B cell (primary cell): ENCODE measurements around the gene CDH16. TPM values are rescaled to one million over a fixed set of nuclear protein-coding genes. Genes with fewer than 3 reads are reported as not detected.

Source experiments
- ATAC-seq: fragments of 200-7000 bp; cut with Tn5 transposase; one replicate; pipeline ENCODE4 v1.10.0; 2021; ENCODE audit warnings: low read depth, mild to moderate bottlenecking, moderate number of reproducible peaks, moderate library complexity
- CTCF ChIA-PET: fragments of 350-600 bp; sonication (Branson Sonifier 250); formaldehyde crosslinking; loops from one replicate; lab custom pipeline; 2021; ENCODE audit warnings: antibody characterized with exemption, inconsistent platforms; lab: Charles Lee
- POLR2A ChIA-PET: fragments of 350-600 bp; sonication (Branson Sonifier 250); formaldehyde crosslinking; loops from one replicate; lab custom pipeline; 2021; ENCODE audit warnings: antibody characterized with exemption; lab: Charles Lee
- DNase-seq: peaks from one replicate; pipeline ENCODE4 v3.0.0; 2013
- H2AFZ ChIP-seq: 2 replicates; pipeline ENCODE4 v1.6.1; 2012; ENCODE audit warnings: mild to moderate bottlenecking, low read depth, low read length; ENCODE audit not compliant: insufficient read depth, poor library complexity, severe bottlenecking
- H3K27ac ChIP-seq, 2 donors: 1 replicate in 1 of 2; 2 replicates in 1 of 2; pipeline ENCODE4 v1.5.1; 2012 to 2013; ENCODE audit warnings: low read length in 2 of 2, mild to moderate bottlenecking in 2 of 2, moderate library complexity in 1 of 2
- H3K27me3 ChIP-seq, 4 experiments: fragments of 200-600 bp in 1 of 4; sonication (generic) in 1 of 4; replicated peaks in 1 of 4; 1 replicate in 2 of 4; 2 replicates in 2 of 4; pipeline versions ENCODE4 v1.6.1 to v1.7.0; 2013 to 2016; ENCODE audit warnings: low read length in 3 of 4, mild to moderate bottlenecking in 2 of 4, mixed read lengths in 1 of 4, moderate library complexity in 1 of 4; ENCODE audit not compliant: insufficient read depth in 4 of 4, control insufficient read depth in 3 of 4; ENCODE audit errors: control extremely low read depth in 1 of 4
- H3K36me3 ChIP-seq, 2 experiments: replicated peaks in 1 of 2; 1 replicate in 1 of 2; 2 replicates in 1 of 2; pipeline versions ENCODE4 v1.6.1 to v1.7.1; 2013; ENCODE audit warnings: low read length in 1 of 2; ENCODE audit not compliant: insufficient read depth in 2 of 2, control insufficient read depth in 1 of 2; ENCODE audit errors: control extremely low read depth in 1 of 2, extremely low read depth in 1 of 2
- H3K4me1 ChIP-seq, 2 donors: fragments of 200-600 bp in 1 of 2; sonication (generic) in 1 of 2; 1 replicate in 1 of 2; 2 replicates in 1 of 2; pipeline versions ENCODE4 v1.5.1 to v1.6.1; 2013 to 2017; ENCODE audit warnings: low read length in 2 of 2; ENCODE audit not compliant: control insufficient read depth in 2 of 2, insufficient read depth in 2 of 2
- H3K4me2 ChIP-seq: replicated peaks from 2 replicates; pipeline ENCODE3; 2012; ENCODE audit warnings: mild to moderate bottlenecking, low read depth, low read length; ENCODE audit not compliant: poor library complexity, severe bottlenecking
- H3K4me3 ChIP-seq, 5 experiments: fragments of 200-600 bp in 1 of 5; sonication (generic) in 1 of 5; 1 replicate in 3 of 5; 2 replicates in 2 of 5; pipeline versions ENCODE4 v1.5.1 to v1.7.0; 2011 to 2016; ENCODE audit warnings: low read length in 4 of 5, mild to moderate bottlenecking in 4 of 5, low read depth in 2 of 5, control low read depth in 1 of 5, moderate library complexity in 1 of 5; ENCODE audit not compliant: insufficient read depth in 1 of 5; ENCODE audit errors: control extremely low read depth in 1 of 5, extremely low read depth in 1 of 5
- H3K79me2 ChIP-seq: fragments of 200-600 bp; sonication (generic); one replicate; pipeline ENCODE4 v1.6.0; 2016; ENCODE audit warnings: low read length; ENCODE audit not compliant: control insufficient read depth, insufficient read depth
- H3K9ac ChIP-seq: fragments of 200-600 bp; sonication (generic); 2 replicates; pipeline ENCODE4 v1.6.1; 2017; ENCODE audit warnings: mild to moderate bottlenecking, low read length, moderate library complexity
- H3K9me3 ChIP-seq, 3 donors: one replicate each; pipeline versions ENCODE4 v1.6.1 to v1.7.1; 2013; ENCODE audit warnings: low read length in 2 of 3; ENCODE audit not compliant: control insufficient read depth in 2 of 3, insufficient read depth in 1 of 3; ENCODE audit errors: control extremely low read depth in 1 of 3
- H4K20me1 ChIP-seq: 2 replicates; pipeline ENCODE4 v1.6.0; 2012; ENCODE audit warnings: mild to moderate bottlenecking, low read length; ENCODE audit not compliant: insufficient read depth, control insufficient read depth, poor library complexity, severe bottlenecking
- H3K27ac Mint-ChIP-seq: one replicate; pipeline ENCODE4 v1.8.0; 2021; ENCODE audit warnings: mixed read lengths
- H3K27me3 Mint-ChIP-seq: one replicate; pipeline ENCODE4 v1.8.0; 2021; ENCODE audit warnings: mixed read lengths
- H3K4me1 Mint-ChIP-seq: one replicate; pipeline ENCODE4 v1.8.0; 2021; ENCODE audit warnings: mixed read lengths
- H3K4me3 Mint-ChIP-seq: one replicate; pipeline ENCODE4 v1.8.0; 2021; ENCODE audit warnings: mixed read lengths
- H3K9me3 Mint-ChIP-seq: one replicate; pipeline ENCODE4 v1.8.0; 2022; ENCODE audit warnings: mixed read lengths; ENCODE audit not compliant: insufficient read depth
- CTCF ChIP-seq: fragments of 200-600 bp; IDR thresholded peaks from one replicate; pipeline ENCODE4 v1.8.0; 2022; ENCODE audit warnings: antibody characterized with exemption, mild to moderate bottlenecking
- EZH2 ChIP-seq: IDR thresholded peaks from 2 replicates; pipeline ENCODE4 v1.6.1; 2012; ENCODE audit warnings: borderline replicate concordance, low read depth, mild to moderate bottlenecking, moderate library complexity, low read length; ENCODE audit not compliant: insufficient read depth, poor library complexity, severe bottlenecking
- WGBS: methylation state at CpG from one replicate; pipeline ENCODE4 v1.1.5; 2013; ENCODE audit warnings: missing lambda C conversion rate; ENCODE audit not compliant: insufficient coverage; 5-methylcytosine and 5-hydroxymethylcytosine counted together
- intact Hi-C: fragments of 100-400 bp; cut with micrococcal nuclease; formaldehyde crosslinking; loops from one replicate; pipeline ENCODE4 v1.10.0; 2022
- polyA plus RNA-seq: library from polyadenylated mRNA; depleted of rRNA; stranded (reverse); fragments of >200 nt; gene quantifications from 2 replicates; pipeline ENCODE4 v1.2.3, GENCODE V29; 2012
- total RNA-seq, 2 donors: library from RNA; stranded (reverse); fragments of 120-200 nt in 1 of 2; gene quantifications; 1 replicate in 1 of 2; 2 replicates in 1 of 2; pipeline versions ENCODE4 v1.2.3 to v1.2.4, GENCODE V29; 2013 to 2022

CDH16 gene
- total and polyA plus RNA-seq, 2 donors (not counting 1 experiment from before 2014, with no cell fraction given): not detected

- Histone ChIP-seq H4K20me1 (no peaks in the 10 kb centered on the region), H3K27me3 (peaks cover 0 to 39% (median 22%) of the 10 kb centered on the region in 4 experiments), H3K4me2 (no peak overlapping the region), H3K36me3 (no peaks in the 10 kb centered on the region), H3K79me2 (no peaks in the 10 kb centered on the region), H3K4me1 (peaks cover 15 to 26% of the 10 kb centered on the region in 2 donors), H3K9me3 (peaks cover 0 to 12% (median 0%) of the 10 kb centered on the region in 3 donors), H3K9ac (no peak overlapping the region), H2AFZ (no peak overlapping the region), H3K27ac (no peak overlapping the region), H3K4me3 (no peak overlapping the region)
- peak overlapping the region; percentile 6 for H3K4me3 Mint-ChIP-seq
- no peaks in the 10 kb centered on the region for H3K9me3 Mint-ChIP-seq
- CTCF ChIA-PET: interaction anchor here (1.2 to 3.3 kb wide), 2 partner anchors 55 to 206 kb away, joined by 4 to 13 read pairs; no protein-coding TSS in a partner anchor
- intact Hi-C loops: no loop called here
- DNase-seq (no peak), ATAC-seq (no peak)
- peaks cover 18% of the 10 kb centered on the region for H3K4me1 Mint-ChIP-seq
- POLR2A ChIA-PET: no interaction called here
- peaks cover 53% of the 10 kb centered on the region for H3K27me3 Mint-ChIP-seq
- 87% methylated on average over 6 of the region's 6 CpGs for WGBS
- no peak overlapping the region for H3K27ac Mint-ChIP-seq
- TF ChIP-seq CTCF (no peak), EZH2 (no peak)
Observed at GRCh38 chr16:66949472-66949871, 30.8 kb upstream of the CDH16 start.

DNA sequence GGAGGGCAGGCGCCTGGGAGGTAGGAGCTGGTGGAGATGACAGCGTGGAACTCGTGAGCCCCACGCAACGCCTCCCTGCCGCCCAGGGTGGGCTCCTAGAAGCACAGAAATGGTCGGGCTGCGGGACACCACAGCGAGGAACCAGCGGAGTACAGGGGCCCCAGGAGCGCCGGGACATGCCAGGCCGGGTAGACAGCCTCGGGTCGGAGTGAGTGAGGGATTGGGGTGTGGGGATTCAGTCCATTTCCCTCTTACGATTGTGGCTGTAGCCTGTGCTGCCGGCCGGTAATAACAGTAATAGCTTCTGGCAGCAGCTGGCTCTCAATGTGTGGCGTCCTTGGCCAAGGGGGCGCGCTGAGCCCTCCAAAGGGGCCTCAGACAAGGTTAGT is 30.1 kb upstream of the CDH16 start:
- Histone ChIP-seq H3K36me3 (no peaks in the 10 kb centered on the region), H3K4me1 (peaks cover 15 to 24% of the 10 kb centered on the region in 2 donors), H3K4me2 (peak overlapping the region; percentile 75), H3K4me3 (peak overlapping the region in 2 of 5 experiments; percentile 49 to 59), H3K27me3 (peaks cover 0 to 39% (median 22%) of the 10 kb centered on the region in 4 experiments), H3K27ac (no peak overlapping the region), H4K20me1 (no peaks in the 10 kb centered on the region), H2AFZ (peak overlapping the region; percentile 36), H3K79me2 (no peaks in the 10 kb centered on the region), H3K9ac (peak overlapping the region; percentile 57), H3K9me3 (peaks cover 0 to 12% (median 0%) of the 10 kb centered on the region in 3 donors)
- intact Hi-C loops: no loop called here
- H3K9me3 Mint-ChIP-seq: no peaks in the 10 kb centered on the region
- TF ChIP-seq CTCF (no peak), EZH2 (no peak)
- peaks cover 49% of the 10 kb centered on the region for H3K27me3 Mint-ChIP-seq
- no peak overlapping the region for H3K27ac Mint-ChIP-seq
- CTCF ChIA-PET: interaction anchor here (3.3 kb wide), 1 partner anchor 206 kb away, joined by 13 read pairs; no protein-coding TSS in a partner anchor
- 23% methylated on average over 18 of the region's 21 CpGs for WGBS
- peak overlapping the region; percentile 93 for H3K4me3 Mint-ChIP-seq
- DNase-seq (no peak), ATAC-seq (no peak)
- H3K4me1 Mint-ChIP-seq: peaks cover 18% of the 10 kb centered on the region
- POLR2A ChIA-PET: no interaction called here
